ENCODE measurements around the gene LDB2.

LDB2 gene

DNA sequence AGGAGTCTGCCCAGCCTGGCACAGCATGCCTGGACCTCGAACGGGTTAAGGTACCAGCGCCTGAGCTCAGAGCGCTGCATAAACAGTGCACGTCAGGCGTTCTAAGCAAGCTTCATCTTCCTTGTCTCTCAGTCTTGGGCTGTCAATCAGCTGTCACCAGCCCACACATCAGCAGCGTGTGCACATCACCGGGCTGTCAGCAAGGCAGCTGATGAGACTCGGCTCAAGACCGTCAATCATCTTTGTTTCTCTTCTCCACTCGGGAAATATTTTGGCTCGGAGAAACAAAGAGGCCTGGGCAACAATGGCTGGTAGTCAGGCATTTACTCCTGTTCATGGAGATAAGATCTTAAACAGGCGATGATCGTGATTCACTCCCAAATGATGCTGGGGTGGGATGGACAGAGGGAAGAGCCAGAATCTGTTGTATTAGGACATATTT, 141.3 kb downstream of the LDB2 start:
- no peak for DNase-seq (ENCODE audit: low spot score)

DNA sequence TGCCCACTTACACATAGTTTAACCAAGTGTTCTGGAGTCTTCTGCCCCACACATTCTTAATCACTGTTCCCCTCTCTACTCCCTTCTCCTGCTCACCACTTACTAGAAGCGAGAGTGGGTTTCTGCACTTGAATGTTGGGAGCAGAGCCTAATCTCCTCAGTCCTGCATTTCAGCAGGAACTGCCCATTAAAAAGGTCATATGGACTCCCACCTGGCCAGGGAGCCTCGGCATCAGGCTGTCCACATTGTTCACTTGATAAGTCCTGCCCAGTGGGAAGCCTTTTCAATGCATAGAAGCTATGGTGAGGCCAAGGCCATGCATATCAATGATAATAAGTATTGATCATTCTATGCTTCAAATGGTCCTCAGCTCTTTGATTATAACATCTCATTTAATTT, 144.3 kb downstream of the LDB2 start:
- DNase-seq (ENCODE audit: low spot score), result no peak

DNA sequence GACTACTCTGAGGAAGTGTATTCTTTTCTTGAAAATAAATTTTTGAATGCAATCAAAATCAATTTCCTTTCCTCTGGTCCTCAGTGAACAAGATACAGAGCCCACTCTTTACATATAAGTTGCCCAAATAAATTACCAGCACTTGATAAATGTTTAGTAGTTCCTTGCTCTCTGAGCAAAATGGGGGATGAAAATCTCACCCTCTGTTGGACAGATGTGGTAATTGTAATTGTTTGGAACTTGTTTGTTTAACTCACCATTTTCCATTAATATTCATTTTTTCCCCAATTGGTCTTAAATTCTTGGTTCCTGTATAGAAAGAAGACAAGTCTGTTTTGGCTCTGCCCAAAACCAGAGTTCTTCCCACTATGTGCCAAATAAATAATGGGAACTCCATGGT, 146.3 kb downstream of the LDB2 start:
- DNase-seq (ENCODE audit: low spot score), result no peak

DNA sequence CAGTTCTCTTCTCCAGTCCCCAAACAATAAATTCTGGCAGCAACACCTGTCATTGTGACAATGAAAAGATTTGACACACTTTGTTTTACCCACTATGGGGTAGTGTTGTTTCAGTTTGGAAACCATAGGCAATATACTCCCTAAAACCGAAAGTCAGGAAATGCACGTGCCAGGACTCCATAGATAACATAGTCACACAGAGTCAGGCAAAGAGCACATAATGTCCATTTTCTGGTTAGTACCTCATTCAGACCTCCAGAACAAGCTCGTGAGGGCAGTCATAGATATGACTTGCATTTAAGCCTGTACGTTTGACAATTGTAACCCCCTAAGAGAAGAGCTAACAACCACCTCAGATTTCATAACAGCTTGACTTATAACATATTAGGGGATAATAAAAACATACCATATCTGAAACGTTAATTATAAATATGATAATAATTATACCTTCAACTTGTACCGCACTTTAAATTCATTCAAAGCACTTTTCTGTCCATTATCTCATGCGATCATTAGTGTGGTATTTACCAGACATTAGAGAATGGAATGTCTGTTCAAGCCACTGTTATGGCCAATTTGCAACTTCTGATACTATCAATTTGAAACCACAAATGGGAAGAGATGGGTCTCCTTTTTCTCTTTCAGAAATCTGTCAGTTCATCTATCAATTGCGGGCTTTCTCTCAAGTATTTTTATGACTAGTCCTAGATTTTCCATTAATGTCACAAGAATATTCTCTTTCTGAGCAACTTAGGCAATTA, 147.4 kb downstream of the LDB2 start:
- no peak for DNase-seq (ENCODE audit: low spot score)

DNA sequence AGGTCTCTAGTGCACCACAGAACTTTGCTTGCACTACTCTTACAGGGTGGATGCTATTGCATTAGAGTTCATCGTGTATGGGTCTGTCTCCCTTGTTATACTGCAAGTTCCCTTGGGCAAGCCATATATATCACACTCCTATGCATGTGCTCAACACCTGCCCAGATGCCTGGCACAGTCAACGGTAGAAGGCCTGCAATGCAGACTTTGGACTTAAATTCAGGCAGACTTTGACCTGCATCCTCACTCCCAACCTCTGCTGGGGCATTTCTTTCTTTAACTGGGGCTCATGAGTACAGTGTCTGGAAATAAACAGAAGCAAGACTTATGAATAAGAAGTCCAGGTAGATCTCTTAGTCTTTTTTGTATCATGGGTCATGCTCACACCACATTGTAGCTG, 148.2 kb downstream of the LDB2 start:
- DNase-seq (ENCODE audit: low spot score), result no peak

DNA sequence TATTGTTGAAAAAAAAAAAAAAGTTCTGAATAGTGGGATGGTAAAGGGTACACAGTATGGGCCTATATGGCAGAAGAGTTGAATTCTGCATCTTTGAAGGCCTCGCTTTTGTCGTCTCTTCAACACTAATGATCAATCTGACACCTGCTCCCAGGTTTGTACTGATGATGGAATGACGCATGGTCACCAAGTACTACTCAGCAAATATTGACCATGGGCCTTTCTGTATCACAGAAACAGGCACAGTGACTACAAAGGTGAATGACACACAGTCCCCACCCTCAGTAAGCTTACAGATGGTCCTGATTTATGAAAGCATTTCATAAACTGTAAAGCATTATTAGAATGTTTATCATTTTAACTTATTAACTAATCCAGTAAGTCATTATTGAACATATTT, 152.6 kb downstream of the LDB2 start:
- DNase-seq (ENCODE audit: low spot score), result no peak

DNA sequence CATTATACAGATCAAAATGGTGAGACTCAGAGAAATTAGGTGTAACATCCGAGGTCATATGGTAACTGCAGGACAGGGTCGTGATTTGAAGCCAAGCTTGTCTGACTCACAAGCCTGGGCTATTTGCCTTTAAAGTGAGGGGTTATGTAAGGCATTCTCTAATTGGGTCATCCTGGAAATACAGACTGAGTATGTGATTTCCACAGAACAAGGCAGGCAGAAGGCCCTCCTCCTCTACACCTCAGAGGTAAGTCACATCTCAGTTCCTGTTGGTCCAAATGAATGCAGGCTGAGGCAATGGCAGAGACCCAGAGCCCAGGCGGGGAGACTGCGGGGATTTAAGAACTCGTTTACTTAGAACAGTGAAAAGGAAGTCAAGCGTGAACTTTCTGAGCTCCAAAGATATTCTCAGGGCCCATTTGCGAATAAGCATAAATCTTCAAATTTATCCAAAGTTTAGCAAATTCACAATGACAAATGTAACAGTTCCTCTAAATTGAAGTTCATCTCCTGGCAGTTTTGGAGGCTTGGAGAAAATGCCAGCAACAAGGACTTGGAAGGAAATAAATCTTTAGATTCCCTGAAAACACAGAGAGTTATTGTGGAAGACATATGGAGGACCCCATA, 153.3 kb downstream of the LDB2 start:
- no peak for DNase-seq (ENCODE audit: low spot score)

DNA sequence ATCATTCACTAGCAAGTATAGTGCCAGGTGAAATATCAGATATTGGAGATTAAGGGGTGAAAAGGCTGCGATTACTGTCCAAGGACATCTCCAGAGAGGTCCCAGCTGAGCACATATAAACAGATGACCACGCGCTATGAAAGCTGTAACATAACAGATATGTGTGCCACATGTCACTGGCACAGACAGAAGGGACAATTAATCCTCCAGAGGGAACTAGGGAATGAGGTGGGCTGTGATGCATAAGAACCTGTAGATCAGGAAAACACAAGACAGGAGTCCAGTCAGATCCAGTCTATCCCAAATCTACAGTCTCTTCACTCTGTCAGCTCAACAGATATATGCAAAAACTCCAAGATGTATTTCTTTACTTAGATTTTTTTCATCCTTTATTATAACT, 157.2 kb downstream of the LDB2 start:
- DNase-seq (ENCODE audit: low spot score), result no peak

DNA sequence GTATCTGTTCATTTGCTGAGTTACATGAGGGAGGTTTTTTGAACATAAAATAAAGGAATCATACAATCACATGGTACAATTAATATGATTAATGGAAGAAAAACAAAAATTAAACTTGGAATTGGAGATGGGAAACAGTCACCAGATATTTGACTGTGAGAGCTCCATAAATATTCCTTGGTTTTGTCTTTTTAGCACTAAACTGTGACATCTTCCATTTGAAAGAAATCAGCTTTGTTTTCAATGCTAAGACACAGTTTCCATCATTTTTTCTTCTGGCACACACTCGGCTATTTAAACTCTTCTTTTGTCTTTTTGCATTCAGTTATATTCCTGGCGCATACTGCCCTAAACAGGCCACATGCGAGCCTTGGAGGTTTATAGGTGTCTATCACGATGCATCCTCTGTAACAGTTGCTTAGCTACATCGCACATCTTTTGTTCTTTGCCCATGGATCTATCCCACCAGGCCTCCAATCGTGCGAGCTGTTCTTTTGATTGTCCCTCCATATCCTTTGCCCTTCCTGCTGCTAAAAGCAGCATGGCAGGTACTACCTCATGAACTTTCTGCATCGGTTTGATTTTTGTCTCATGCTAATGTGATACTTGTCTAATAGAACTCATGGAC, 158.3 kb downstream of the LDB2 start:
- no peak for DNase-seq (ENCODE audit: low spot score)

DNA sequence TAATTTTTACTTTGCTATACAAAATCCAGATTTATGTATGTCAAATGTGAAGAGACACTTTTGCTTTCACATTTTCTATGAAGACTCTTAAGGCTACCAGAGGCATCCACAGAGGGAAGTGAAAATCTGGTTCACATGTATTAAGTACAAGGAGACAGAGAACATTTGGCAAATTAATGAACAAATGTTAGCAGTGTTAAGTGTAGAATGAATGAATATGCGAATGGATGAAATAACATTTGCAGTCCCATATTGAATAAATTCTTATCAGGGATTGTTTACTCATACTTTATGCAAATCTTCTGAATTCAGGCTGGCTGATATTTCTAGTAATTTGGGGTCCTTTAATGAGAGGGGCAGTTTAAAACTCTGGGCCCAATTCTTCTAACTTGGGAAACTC, 159.9 kb downstream of the LDB2 start:
- no peak for DNase-seq (ENCODE audit: low spot score)

DNA sequence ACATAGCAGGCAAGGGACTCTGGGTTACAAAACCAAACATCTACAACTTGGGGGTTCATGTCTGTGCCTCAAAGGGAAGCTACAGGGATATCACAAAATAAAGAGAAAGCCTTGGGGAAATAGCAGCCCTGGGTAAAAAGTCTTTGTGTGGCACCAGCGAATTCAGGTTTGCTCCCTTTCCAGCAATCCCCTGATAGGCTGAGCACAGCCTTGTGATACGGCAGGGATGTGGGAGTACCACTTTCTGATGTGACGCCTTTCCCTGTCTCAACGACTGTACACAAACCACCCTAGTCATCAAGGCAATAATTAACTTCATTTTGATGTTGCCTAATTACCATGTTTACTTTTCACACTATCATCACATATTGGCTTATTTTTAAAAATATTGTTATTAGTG, 164.9 kb downstream of the LDB2 start:
- DNase-seq (ENCODE audit: low spot score), result no peak

DNA sequence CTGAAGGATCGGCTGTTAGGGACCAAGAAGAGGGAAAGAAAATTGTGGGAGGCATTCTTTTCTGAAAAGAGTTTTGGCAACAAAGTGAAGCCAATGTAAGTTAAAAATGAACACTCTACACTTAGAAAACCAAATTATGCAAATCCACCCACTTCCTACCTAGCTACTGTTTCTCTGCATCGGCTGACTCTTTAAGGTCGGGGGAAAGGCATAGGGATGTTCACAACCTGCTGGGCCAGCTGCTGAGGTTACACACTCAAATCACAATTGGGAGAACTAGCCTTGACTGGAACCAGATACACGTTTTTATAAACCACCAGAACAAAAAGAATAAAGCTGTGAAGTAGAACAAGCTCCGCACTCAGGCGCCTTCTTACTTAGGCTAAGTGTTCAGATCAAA, 165.7 kb downstream of the LDB2 start:
- no peak for DNase-seq (ENCODE audit: low spot score)

DNA sequence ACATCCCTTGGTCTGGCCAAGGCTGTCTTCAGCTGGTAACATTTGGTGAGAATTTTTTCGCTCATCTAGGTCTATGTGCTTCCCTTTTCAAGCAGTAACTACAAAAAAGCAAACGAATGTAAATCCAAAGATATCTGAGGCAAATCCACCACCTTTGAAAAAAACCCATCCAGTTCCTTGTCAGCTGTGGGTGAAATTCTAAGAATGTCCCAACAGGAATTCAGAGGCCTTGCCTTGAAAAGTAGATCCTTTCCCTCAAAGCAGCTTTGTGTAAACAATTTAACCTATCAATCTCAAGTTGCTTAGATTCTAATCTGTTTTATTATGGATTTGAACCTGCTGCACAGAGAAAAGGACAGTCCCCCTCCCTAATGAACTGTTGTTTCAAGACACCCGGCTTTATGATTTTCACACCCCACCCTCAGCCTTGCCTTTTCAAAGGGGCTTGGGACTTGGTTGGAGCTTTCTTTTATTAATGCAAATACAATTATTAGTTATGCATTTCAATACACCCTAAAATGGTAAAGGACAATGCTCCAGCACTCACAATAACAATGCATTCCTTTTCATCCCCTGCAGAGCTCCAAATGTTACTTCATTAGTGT, 166.6 kb downstream of the LDB2 start:
- DNase-seq (ENCODE audit: low spot score), result no peak

DNA sequence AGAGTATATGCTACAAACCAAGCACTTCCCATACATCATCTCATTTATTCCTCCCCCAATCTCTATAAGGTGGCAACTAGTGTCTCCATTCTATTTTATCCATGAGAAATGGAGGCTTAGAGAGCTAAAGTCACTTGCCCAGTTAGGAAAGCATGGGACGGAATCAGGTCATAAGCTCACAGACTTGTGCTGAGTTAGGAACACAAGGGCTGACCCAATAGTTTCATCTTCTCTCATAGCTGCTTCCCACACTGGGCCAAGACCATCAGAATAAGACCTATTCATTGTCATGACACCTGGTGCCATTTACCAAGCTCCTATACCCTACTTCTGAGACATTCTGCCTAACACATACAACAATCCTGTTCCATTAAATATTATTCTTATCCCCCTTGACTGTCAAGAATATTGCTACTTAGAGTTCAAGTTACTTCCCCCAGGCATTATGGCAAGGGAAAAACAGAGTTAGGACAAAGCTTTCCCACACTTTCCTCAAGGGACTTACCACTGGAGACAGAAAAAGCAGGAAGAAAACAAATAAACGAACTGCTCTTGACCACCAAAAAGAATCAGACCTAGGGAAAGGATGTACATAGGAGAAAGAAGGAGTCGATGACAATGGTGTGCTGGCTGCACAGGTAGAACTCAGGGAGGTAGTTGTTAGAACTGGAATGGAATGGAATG, 167.8 kb downstream of the LDB2 start:
- no peak for DNase-seq (ENCODE audit: low spot score)

DNA sequence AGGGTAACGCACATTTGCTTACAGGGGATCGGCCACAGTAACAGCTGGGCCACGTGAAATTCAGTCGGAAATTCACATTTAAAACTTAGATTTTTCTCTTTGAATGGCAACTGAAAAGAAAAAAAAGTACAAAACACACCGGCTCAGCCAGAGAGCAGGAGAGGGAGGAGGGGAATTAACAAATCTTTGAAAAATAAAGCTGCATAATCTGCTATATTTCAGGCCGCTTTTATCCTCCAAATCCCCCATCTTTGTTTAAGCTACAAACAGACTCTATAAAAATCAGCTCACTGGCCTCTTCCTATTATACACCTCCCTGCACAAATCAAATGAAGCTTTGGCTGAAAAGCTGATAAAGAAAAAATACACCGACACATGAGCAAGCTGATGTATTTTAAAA, 169.1 kb downstream of the LDB2 start:
- DNase-seq (ENCODE audit: low spot score), result no peak

DNA sequence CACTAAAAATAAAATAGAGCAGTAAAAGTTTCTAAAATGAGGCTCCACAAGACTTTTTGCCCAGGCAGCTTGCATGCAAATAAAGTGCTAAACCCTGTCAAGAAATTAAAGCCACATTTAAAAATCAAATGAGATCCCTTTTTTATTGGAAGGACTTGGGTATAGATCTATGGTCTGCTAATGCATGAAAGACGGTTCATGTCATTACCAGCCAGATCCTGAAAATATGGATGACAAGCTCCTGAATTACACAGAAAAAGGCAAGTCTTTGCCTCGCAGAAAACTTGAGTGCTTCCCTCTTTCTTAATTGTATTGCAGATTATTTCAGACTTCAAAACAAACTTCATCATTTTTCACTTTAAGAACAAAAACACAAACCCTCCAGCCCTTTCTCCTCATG, 169.6 kb downstream of the LDB2 start:
- DNase-seq (ENCODE audit: low spot score), result no peak

DNA sequence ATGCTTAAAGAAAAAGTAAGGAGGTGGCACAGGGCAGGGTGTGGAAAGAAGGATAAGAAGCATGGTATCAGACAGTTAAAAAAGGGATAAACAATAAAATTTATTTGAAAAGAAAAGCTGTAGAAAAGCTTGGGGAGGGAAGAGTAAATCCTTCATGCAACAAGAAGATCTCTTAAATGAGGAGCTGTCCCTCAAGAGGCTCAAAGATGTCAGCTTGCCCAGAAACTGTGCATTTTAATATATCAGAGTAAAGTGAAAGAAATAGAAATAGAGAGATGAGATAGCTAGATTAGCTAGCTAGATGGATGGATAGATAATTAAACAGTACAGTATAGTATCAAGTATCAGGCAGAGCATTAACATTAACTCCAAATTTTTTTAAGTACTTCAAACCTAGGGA, 170.3 kb downstream of the LDB2 start:
- DNase-seq (ENCODE audit: low spot score), result no peak

DNA sequence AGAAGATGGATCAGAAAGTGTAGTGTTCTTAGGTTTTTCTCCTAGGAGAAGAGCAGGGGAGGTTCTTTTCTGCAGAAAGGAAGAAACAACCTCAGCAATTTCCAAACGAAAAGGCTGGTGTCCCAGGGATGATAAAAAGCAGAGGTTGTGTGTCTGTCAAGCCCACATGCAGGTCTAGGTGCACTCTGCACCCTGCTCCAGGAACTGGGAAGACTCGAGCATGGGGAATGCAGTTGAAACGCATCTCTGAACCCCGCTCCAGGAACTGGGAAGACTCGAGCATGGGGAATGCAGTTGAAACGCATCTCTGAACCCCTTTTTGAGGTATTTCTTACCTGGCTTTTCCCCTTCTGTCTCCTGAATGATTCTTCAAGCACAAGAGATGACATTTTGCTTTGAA, 171.2 kb downstream of the LDB2 start:
- DNase-seq (ENCODE audit: low spot score), result no peak

DNA sequence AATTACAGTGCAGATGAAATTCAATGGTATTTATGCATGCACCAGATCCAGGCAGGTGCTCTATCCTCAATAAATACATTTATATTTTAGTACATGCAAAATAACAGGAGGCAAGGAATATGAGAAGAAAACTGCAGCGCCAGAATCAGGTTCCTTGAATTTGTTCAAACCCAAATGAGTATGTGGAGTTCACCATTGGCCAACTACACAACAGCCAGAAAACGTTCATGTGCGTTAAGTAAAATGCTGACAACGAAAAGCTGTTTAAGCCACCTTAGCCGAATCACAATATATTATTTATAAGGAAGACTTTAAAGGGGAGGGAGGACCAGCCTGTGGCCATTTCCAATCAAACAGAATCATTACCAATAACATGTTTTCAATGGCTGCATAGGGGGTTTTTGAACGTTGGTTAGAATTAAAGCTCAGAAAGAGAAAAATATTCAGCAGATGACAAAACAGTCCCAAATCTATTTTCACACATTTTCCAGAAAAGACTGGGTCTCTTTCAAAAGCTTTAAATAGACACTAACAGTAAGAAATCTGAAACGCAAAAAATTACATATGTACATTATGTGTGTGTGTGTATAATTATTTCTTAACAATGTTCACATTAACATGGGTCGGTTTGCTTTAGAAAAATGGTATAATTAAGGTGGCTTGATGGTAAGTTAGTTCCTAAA, 171.9 kb downstream of the LDB2 start:
- no peak for DNase-seq (ENCODE audit: low spot score)

DNA sequence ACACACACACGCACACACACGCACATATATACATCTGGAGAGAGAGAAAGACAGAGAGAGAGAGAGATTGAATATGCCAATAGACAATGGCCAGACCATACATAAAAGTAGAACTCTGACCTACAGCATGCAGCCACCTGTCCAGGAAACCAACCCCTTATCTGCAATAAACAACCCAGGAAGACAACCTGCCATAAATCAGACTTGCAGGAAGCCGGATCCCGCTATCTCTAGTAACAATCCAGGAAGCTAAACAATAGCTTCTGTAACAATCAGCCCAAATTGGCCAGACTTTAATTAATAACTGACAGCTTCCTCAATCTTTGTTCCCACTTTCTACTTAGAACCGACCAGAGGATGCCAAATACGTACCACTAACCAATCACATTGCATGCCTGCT, 173.2 kb downstream of the LDB2 start:
- no peak for DNase-seq (ENCODE audit: low spot score)

DNA sequence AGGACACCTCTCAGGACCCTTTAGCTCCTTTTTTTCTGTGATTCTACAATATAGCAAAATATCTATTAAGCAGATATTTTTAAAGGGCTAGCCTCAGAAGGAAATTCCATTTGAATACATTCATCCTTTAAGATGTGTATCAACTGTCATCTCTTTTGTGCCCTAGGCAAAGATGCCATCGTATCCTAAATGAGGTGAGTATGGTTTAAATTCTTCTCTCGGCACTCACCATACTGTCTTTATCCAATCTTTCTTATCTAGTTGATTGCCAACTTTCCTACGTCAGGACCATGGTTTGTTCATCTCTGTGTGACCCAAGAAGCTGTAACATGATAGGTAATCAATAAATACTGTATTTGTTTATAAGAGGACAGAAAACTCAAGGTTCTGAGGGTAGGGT, 176.0 kb downstream of the LDB2 start:
- no peak for DNase-seq (ENCODE audit: low spot score)

All from cerebellar cortex (tissue), 1 donor.